Ovary (tissue), 9 donors: ENCODE results near the gene PDLIM3. TPM values are rescaled to one million over a fixed set of nuclear protein-coding genes. Genes with fewer than 3 reads are reported as not detected.

Experiments
- DNase-seq, 5 donors: peaks; one replicate each; pipeline ENCODE4 v3.0.0-alpha.2; 2019 to 2020
- H3K27ac ChIP-seq, 2 donors: fragments of 200-600 bp; one replicate each; pipeline versions ENCODE4 v1.5.1 to v1.8.0; 2019 to 2022
- H3K27me3 ChIP-seq: fragments of 200-600 bp; one replicate; pipeline ENCODE4 v1.8.0; 2022
- H3K36me3 ChIP-seq: fragments of 200-600 bp; sonication (generic); one replicate; pipeline ENCODE4 v1.5.1; 2019
- H3K4me1 ChIP-seq: one replicate; pipeline ENCODE4 v1.8.1; 2013; ENCODE audit warnings: mild to moderate bottlenecking, moderate library complexity; ENCODE audit not compliant: insufficient read depth
- H3K4me3 ChIP-seq: fragments of 200-600 bp; sonication (generic); one replicate; pipeline ENCODE4 v1.5.1; 2017
- H3K9me3 ChIP-seq, 2 donors: fragments of 200-600 bp in 1 of 2; sonication (generic) in 1 of 2; one replicate each; pipeline versions ENCODE4 v1.5.1 to v1.8.1; 2013 to 2019; ENCODE audit warnings: mild to moderate bottlenecking in 1 of 2, moderate library complexity in 1 of 2
- EP300 ChIP-seq: sonication (generic); formaldehyde crosslinking; IDR thresholded peaks from one replicate; pipeline ENCODE4 v1.6.1; 2017; ENCODE audit warnings: antibody characterized with exemption
- POLR2A ChIP-seq: fragments of 450-650 bp; IDR thresholded peaks from one replicate; pipeline ENCODE4 v1.6.1; 2017; ENCODE audit warnings: antibody characterized with exemption, mild to moderate bottlenecking, moderate library complexity
- WGBS, 3 donors: extraction: QIAGEN DNeasy Blood & Tissue Kit in 1 of 3; methylation state at CpG; one replicate each; pipeline versions ENCODE4 v1.1.5 to v1.1.7; 2013 to 2017; 5-methylcytosine and 5-hydroxymethylcytosine counted together
- intact Hi-C, 4 donors: fragments of 100-400 bp; cut with DNase I; formaldehyde crosslinking; loops; one replicate each; pipeline versions ENCODE4 v1.11.0 to v1.15.1; 2022 to 2023
- polyA plus RNA-seq, 2 donors: library from polyadenylated mRNA; stranded (reverse); fragments of 200-250 nt in 1 of 2; fragments of 350-450 nt in 1 of 2; fragmentation: Illumina TruSeq in 1 of 2; extraction: RNeasy Lipid Tissue Mini Kit (QIAGEN cat#74804) in 1 of 2; gene quantifications; one replicate each; pipeline ENCODE4 v1.2.3, GENCODE V29; 2013 to 2014
- total RNA-seq, 7 donors: library from RNA; depleted of rRNA in 2 of 7; stranded (reverse); fragments of >200 nt in 2 of 7; fragmentation: NEBNext Ultra II Directional in 3 of 7; extraction: Animal tissue kit (Norgen Biotek cat#: 25700) in 3 of 7; gene quantifications; one replicate each; pipeline versions ENCODE4 v1.1.0 to v1.2.4, GENCODE V29; 2016 to 2023
- TF ChIP-seq, protein P1 (sequence below), 3 donors: fragments of 450-650 bp in 2 of 3; fragments of 200-600 bp in 1 of 3; IDR thresholded peaks; one replicate each; pipeline versions ENCODE4 v1.5.1 to v1.8.0; 2016 to 2022; ENCODE audit warnings: antibody characterized with exemption in 3 of 3, mild to moderate bottlenecking in 1 of 3
- donor health status: DM: no; HTN: no; CAD: no; lungs with moderate emphysema.
- donor health status: DM: no; HTN: no; CAD: no.
- donor health status: Bipolar disorder and iron deficiency.
- donor health status: DM: yes; HTN: yes; CAD: no.
- donor health status: DM: no; HTN: no; CAD: no.
- donor health status: DM: yes; HTN: yes; CAD: no.

Gene PDLIM3
- total and polyA plus RNA-seq, 9 donors: 40.9 to 220 (median 78.7) TPM

DNA sequence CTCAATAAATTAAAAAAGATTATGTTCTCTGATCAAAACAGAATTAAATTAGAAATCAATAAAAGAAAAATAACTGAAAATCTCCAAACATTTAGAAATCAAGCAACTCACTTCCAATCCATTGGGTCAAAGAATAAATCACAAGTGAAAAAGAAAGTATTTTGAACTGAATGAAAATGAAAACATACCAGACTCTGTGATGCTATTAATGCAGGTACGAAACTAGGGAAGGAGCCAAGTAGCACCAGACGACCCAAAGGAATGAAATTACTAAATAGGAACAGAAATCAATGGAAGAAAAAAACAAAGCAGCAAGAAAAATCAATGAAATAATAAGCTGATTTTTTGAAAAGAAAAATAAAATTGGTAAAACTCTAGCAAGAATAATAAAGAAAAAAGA lies 79.2 kb downstream of the PDLIM3 start:
- Histone ChIP-seq H3K27me3 (no peaks in the 10 kb centered on the region), H3K9me3 (no peaks in the 10 kb centered on the region), H3K4me3 (no peak overlapping the region), H3K27ac (no peak overlapping the region), H3K4me1 (no peaks in the 10 kb centered on the region), H3K36me3 (no peaks in the 10 kb centered on the region)
- DNase-seq: no peak
- WGBS, 3 donors: 44 to 75% (median 47%) methylated on average over 2 of the region's 2 CpGs
- intact Hi-C loops: no loop called here
- TF ChIP-seq, protein P1, sequence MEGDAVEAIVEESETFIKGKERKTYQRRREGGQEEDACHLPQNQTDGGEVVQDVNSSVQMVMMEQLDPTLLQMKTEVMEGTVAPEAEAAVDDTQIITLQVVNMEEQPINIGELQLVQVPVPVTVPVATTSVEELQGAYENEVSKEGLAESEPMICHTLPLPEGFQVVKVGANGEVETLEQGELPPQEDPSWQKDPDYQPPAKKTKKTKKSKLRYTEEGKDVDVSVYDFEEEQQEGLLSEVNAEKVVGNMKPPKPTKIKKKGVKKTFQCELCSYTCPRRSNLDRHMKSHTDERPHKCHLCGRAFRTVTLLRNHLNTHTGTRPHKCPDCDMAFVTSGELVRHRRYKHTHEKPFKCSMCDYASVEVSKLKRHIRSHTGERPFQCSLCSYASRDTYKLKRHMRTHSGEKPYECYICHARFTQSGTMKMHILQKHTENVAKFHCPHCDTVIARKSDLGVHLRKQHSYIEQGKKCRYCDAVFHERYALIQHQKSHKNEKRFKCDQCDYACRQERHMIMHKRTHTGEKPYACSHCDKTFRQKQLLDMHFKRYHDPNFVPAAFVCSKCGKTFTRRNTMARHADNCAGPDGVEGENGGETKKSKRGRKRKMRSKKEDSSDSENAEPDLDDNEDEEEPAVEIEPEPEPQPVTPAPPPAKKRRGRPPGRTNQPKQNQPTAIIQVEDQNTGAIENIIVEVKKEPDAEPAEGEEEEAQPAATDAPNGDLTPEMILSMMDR (IDR thresholded peaks at IDR 0.05): no peak
- TF ChIP-seq POLR2A (no peak), EP300 (no peak)

Other genes starting within 250 kb of the PDLIM3 start
- gene LRP2BP, start 139.6 kb downstream of the PDLIM3 start, total RNA-seq: 1 to 10 TPM; 2.0 to 5.9 (median 3.7) TPM
- gene LRP2BP, start 139.6 kb downstream of the PDLIM3 start, polyA plus RNA-seq: 1 to 10 TPM in 1 of 2 donors, under 1 TPM in 1; 0.77 to 1.6 TPM
- gene ANKRD37, start 138.7 kb downstream of the PDLIM3 start, total RNA-seq: 10 to 100 TPM in 6 of 7 donors, 1 to 10 TPM in 1; 9.8 to 72.8 (median 20.1) TPM
- 10 to 100 TPM in 1 of 2 donors, 1 to 10 TPM in 1; 6.3 to 16.2 TPM for gene ANKRD37, start 138.7 kb downstream of the PDLIM3 start, polyA plus RNA-seq
- gene UFSP2, start 109.5 kb downstream of the PDLIM3 start, total RNA-seq: 10 to 100 TPM; 33.4 to 69.3 (median 51.3) TPM
- gene UFSP2, start 109.5 kb downstream of the PDLIM3 start, polyA plus RNA-seq: 10 to 100 TPM; 37.0 to 67.9 TPM
- gene CCDC110, start 63.8 kb downstream of the PDLIM3 start, total RNA-seq: 1 to 10 TPM; 2.8 to 6.4 (median 3.3) TPM
- gene CCDC110, start 63.8 kb downstream of the PDLIM3 start, polyA plus RNA-seq: 1 to 10 TPM; 1.8 to 2.7 TPM